Measurements from ENCODE around the gene LENG8. TPM values are rescaled to one million over a fixed set of nuclear protein-coding genes. Genes with fewer than 3 reads are reported as not detected.
"Not testable (repeated sequence)": the region's sequence is repeated elsewhere in the genome, so short reads cannot be mapped to it uniquely, and the experiment has no call there.

The LENG8 gene
- total and polyA plus RNA-seq, 7 donors: 13.6 to 286 (median 81.3) TPM

DNA sequence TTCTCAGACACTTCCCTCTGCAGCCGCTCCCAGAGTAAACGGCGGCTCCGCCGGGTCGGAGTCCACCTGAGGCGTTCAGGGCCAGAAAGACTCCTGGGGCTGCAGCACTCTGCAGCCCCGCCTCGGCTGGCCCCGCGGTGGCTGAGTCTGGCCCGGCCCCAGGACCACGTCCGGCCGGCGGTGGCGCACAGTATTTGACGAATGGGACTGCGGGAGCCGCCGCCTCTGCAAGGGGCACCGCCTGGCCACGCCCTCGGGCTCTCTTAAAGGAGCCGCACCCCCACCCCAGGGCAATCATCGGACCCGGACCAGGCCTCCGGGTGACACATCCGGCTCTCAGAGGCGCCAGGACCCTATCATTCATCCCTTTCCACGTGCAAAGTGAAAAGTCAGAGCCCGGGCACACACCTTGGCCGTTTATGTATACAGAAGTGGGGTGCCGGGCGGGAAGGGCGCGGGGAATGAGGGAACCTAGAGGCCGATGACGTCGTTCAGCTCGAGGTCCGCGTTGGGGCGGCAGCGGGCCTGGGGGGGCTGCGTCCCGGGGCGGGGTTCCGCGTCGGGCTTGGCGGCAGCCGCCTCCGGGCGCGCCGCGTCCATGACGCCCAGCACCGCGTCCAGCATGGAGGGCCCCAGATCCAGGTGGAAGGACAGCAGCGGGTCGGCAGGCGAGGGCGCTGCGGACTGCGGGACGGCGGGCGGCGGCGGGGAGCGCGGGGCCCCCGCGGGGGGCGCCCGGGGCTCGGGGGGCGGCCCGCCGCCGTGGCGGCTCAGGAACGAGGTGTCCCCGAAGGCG lies 15.8 kb downstream of the LENG8 start:
- peak overlapping the region; percentile 89 to 94 (median 91) for H3K27ac ChIP-seq
- intact Hi-C loops (cut with DNase I): loop anchor here (5.0 to 10.0 kb wide), 3 partner anchors 260 to 650 kb away; partner anchors contain the start of genes MYADM, PPP1R12C and RPS9
- DNase-seq: peak; percentile 93
- peaks cover 0 to 42% (median 35%) of the 10 kb centered on the region in 4 donors for H3K4me1 ChIP-seq
- peak overlapping the region; percentile 21 to 63 (median 60) for H3K4me3 ChIP-seq
- peaks cover 7 to 26% (median 18%) of the 10 kb centered on the region in 4 donors for H3K36me3 ChIP-seq
- peaks cover 0 to 8% (median 0%) of the 10 kb centered on the region in 3 donors for H3K27me3 ChIP-seq
- WGBS, 2 donors: 11% methylated on average over 87 of the region's 87 CpGs
- peak; percentile 4 to 76 (median 52) for TF ChIP-seq POLR2AphosphoS5 (IDR thresholded peaks at IDR 0.05)
- TF ChIP-seq, protein P1, sequence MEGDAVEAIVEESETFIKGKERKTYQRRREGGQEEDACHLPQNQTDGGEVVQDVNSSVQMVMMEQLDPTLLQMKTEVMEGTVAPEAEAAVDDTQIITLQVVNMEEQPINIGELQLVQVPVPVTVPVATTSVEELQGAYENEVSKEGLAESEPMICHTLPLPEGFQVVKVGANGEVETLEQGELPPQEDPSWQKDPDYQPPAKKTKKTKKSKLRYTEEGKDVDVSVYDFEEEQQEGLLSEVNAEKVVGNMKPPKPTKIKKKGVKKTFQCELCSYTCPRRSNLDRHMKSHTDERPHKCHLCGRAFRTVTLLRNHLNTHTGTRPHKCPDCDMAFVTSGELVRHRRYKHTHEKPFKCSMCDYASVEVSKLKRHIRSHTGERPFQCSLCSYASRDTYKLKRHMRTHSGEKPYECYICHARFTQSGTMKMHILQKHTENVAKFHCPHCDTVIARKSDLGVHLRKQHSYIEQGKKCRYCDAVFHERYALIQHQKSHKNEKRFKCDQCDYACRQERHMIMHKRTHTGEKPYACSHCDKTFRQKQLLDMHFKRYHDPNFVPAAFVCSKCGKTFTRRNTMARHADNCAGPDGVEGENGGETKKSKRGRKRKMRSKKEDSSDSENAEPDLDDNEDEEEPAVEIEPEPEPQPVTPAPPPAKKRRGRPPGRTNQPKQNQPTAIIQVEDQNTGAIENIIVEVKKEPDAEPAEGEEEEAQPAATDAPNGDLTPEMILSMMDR (IDR thresholded peaks at IDR 0.05): no peak
- TF ChIP-seq EP300 (IDR thresholded peaks at IDR 0.05): no peak
- TF ChIP-seq POLR2A (IDR thresholded peaks at IDR 0.05): peak in 1 of 2 donors; percentile 39
- no peaks in the 10 kb centered on the region for H3K9me3 ChIP-seq

DNA sequence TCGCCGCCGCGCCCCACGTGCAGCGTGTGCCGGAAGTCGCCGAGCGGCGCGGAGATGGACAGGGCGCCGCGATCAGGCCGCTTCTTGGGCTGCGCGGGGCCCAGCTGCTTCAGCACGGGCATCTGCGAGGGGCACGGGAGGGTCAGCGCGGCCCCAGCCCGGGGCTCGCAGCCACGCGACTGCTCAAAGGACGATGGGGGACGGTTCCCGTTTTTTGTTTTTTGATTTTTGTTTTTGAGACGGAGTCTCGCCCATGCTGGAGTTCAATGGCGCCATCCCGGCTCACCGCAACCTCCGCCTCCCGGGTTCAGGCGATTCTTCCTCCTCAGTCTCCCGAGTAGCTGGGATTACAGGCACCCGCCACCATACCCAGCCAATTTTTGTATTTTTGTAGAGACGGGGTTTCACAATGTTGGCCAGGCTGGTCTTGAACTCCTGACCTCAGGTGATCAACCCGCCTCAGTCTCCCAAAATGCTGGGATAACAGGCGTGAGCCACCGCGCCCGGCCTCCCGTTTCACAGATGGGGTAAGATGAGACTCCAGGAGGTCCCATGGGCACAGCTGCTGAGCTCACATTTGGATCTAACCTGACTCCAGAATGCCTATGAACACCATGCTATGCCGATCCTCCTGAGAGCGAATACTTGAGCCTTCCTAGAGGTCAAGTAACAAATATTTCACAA lies 16.6 kb downstream of the LENG8 start:
- no peak for DNase-seq
- Histone ChIP-seq H3K4me3 (peak overlapping the region in 3 of 4 donors; percentile 59 to 63 (median 61)), H3K27me3 (peaks cover 0 to 14% (median 0%) of the 10 kb centered on the region in 3 donors), H3K36me3 (peaks cover 0 to 18% (median 11%) of the 10 kb centered on the region in 4 donors), H3K4me1 (peaks cover 0 to 43% (median 36%) of the 10 kb centered on the region in 4 donors), H3K27ac (peak overlapping the region in 1 of 4 donors; percentile 91), H3K9me3 (no peaks in the 10 kb centered on the region)
- TF ChIP-seq, protein P1 (IDR thresholded peaks at IDR 0.05): no peak
- TF ChIP-seq POLR2A (IDR thresholded peaks at IDR 0.05) (no peak), EP300 (IDR thresholded peaks at IDR 0.05) (no peak), POLR2AphosphoS5 (IDR thresholded peaks at IDR 0.05) (no peak)
- intact Hi-C loops (cut with DNase I): loop anchor here (10.0 kb wide), 2 partner anchors 261 to 649 kb away; partner anchors contain the start of genes PPP1R12C and RPS9
- 81 to 89% methylated on average over 49 of the region's 49 CpGs for WGBS, 2 donors

DNA sequence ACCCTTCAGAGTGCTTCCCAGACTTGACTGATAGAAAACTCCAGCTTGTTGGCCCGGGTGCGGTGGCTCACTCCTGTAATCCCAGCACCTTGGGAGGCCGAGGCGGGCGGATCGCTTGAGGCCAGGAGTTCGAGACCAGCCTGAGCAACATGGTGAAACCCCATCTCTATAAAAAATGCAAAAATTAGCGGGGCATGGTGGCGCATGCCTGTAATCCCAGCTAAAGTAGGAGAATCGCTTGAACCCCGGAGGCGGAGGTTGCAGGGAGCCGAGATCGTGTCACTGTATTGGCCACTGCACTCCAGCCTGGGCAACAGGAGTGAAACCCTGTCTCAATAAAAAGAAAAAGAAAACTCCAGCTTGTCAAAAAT lies 17.1 kb downstream of the LENG8 start:
- 93 to 96% methylated on average over 14 of the region's 14 CpGs for WGBS, 2 donors
- intact Hi-C loops (cut with DNase I): loop anchor here (10.0 kb wide), 2 partner anchors 261 to 649 kb away; partner anchors contain the start of genes PPP1R12C and RPS9
- peaks cover 2 to 20% (median 4%) of the 10 kb centered on the region in 3 donors for H3K27me3 ChIP-seq
- not testable (repeated sequence) for H3K27ac ChIP-seq, H3K4me3 ChIP-seq, DNase-seq, H3K9me3 ChIP-seq
- peaks cover 0 to 44% (median 39%) of the 10 kb centered on the region in 4 donors for H3K4me1 ChIP-seq
- peaks cover 0 to 13% (median 6%) of the 10 kb centered on the region in 4 donors for H3K36me3 ChIP-seq

DNA sequence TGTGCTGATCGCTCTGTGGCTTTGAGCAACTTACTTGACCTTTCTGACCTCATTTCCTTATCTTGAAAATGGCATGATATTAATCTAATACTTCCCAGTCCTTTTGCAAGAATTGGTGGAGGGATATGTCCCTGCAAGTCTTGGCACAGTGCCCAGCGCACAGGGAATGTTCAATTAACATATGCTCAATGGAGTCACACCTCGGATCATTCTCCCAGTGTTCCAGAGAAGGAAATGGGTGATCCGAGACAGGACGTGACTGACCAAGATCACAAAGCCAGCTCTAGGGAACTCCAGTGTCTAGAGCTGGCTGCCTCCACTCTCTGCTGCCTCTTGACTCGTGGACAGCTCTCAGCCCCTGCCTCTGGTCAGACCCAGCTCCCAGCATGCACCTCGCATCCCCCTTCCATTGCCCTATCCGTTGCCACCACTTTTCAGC lies 20.5 kb downstream of the LENG8 start:
- H3K9me3 ChIP-seq: no peaks in the 10 kb centered on the region
- no peak overlapping the region for H3K4me3 ChIP-seq
- no peaks in the 10 kb centered on the region for H3K36me3 ChIP-seq
- peaks cover 11 to 38% (median 12%) of the 10 kb centered on the region in 3 donors for H3K27me3 ChIP-seq
- intact Hi-C loops (cut with DNase I): loop anchor here (10.0 kb wide), 2 partner anchors 265 to 645 kb away; partner anchors contain the start of genes PPP1R12C and RPS9
- TF ChIP-seq POLR2AphosphoS5 (IDR thresholded peaks at IDR 0.05): no peak
- TF ChIP-seq POLR2A (IDR thresholded peaks at IDR 0.05): no peak
- TF ChIP-seq, protein P1 (IDR thresholded peaks at IDR 0.05): no peak
- no peak for TF ChIP-seq EP300 (IDR thresholded peaks at IDR 0.05)
- H3K4me1 ChIP-seq: peaks cover 0 to 18% (median 15%) of the 10 kb centered on the region in 4 donors
- no peak for DNase-seq
- H3K27ac ChIP-seq: peak overlapping the region; percentile 72 to 82 (median 76)
- 13 to 61% methylated on average over 8 of the region's 8 CpGs for WGBS, 2 donors
